ENCODE data around the gene CASD1.

Gene CASD1

DNA sequence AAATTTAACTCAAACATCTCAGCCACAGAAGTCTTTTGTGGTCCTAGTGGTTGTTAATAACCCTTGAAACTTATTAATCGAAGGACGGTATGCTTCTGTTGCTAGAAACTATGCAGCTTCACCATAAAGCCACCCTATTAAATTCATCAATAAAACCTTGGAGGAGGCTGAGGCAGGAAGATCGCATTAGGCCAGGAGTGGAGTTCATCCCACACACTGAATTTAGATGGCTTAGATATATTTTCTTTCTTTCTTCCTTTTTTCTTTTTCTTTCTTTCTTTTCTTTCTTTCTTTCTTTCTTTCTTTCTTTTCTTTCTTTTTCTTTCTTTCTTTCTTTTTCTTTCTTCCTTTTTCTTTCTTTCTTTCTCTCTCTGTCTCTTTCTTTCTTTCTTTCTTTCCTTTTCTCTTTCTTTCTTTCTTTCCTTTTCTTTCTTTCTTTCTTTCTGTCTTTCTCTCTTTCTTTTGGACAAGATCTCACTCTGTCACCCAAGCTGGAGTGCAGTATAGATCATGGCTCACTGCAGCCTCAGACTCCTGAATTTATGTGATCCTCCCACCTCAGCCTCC, 30.9 kb upstream of the CASD1 start:
- TF ChIP-seq, protein P1, sequence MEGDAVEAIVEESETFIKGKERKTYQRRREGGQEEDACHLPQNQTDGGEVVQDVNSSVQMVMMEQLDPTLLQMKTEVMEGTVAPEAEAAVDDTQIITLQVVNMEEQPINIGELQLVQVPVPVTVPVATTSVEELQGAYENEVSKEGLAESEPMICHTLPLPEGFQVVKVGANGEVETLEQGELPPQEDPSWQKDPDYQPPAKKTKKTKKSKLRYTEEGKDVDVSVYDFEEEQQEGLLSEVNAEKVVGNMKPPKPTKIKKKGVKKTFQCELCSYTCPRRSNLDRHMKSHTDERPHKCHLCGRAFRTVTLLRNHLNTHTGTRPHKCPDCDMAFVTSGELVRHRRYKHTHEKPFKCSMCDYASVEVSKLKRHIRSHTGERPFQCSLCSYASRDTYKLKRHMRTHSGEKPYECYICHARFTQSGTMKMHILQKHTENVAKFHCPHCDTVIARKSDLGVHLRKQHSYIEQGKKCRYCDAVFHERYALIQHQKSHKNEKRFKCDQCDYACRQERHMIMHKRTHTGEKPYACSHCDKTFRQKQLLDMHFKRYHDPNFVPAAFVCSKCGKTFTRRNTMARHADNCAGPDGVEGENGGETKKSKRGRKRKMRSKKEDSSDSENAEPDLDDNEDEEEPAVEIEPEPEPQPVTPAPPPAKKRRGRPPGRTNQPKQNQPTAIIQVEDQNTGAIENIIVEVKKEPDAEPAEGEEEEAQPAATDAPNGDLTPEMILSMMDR (IDR thresholded peaks at IDR 0.05; ENCODE audit: insufficient read depth, low read depth, low read length, missing control alignments): no peak
- no peak overlapping the region for H3K4me3 ChIP-seq (ENCODE audit: low read depth, low read length)
- no peak for DNase-seq (ENCODE audit: low read depth)

DNA sequence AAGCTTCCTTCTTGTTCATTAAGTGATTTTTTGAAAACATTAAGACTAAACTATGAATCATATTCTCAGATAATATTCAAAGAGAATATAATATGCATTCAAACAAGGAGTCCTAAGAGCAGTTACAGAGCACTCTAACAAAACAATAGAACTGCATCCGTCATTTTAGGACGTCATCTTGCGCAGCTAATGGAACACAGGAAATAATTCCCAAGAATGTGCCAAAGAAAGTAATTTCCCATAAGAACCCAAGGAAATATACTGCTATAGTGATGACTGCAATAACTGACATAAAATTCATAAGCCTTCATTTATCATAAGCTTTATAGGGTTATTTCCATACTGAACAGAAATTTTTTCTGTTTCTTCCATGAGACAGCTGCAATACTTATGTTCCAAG, 28.3 kb upstream of the CASD1 start:
- TF ChIP-seq, protein P1 (IDR thresholded peaks at IDR 0.05; ENCODE audit: insufficient read depth, low read depth, low read length, missing control alignments): no peak
- DNase-seq (ENCODE audit: low read depth): no peak
- no peak overlapping the region for H3K4me3 ChIP-seq (ENCODE audit: low read depth, low read length)

DNA sequence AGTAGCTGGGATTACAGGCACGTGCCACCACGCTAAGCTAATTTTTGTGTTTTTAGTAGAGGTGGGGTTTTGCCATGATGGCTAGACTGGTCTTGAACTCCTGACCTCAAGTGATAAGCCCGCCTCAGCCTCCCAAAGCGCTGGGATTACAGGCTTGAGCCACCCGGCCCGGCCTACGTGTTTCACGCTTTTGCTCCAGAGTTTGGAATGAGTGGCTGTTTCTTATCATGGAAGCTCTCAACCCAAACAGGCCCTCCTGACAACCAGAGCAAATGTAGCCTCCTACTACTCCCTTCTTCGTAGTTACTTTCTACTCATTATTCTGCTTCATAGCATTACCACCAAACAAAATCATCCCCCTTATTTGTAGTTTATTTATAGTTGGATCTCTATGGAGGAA, 26.8 kb upstream of the CASD1 start:
- no peak overlapping the region for H3K4me3 ChIP-seq (ENCODE audit: low read depth, low read length)

DNA sequence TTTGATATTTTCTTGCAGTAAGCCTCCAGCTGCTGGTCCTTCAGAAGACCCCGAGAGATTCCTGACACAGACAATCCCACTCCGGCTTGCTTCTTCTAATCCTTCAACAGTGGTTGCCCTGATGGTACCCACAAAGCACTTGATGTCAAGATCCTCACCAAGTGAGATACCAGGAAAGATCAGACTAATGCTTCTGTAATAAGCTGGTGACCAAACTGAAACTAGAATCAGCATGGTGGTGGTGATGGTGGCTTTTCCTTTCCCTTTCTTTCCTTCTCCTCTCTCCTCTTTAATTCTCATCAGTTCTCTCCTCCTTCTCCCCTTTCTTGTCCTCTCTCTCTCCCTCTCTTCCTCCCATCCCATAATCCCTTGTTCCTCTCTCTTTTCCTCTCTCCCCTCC, 25.8 kb upstream of the CASD1 start:
- TF ChIP-seq, protein P1 (IDR thresholded peaks at IDR 0.05; ENCODE audit: insufficient read depth, low read depth, low read length, missing control alignments): no peak
- DNase-seq (ENCODE audit: low read depth): no peak
- no peak overlapping the region for H3K4me3 ChIP-seq (ENCODE audit: low read depth, low read length)

More for the DNA sequence above, 26.8 kb upstream of the CASD1 start:
- TF ChIP-seq, protein P1 (IDR thresholded peaks at IDR 0.05; ENCODE audit: insufficient read depth, low read depth, low read length, missing control alignments): no peak
- no peak for DNase-seq (ENCODE audit: low read depth)

DNA sequence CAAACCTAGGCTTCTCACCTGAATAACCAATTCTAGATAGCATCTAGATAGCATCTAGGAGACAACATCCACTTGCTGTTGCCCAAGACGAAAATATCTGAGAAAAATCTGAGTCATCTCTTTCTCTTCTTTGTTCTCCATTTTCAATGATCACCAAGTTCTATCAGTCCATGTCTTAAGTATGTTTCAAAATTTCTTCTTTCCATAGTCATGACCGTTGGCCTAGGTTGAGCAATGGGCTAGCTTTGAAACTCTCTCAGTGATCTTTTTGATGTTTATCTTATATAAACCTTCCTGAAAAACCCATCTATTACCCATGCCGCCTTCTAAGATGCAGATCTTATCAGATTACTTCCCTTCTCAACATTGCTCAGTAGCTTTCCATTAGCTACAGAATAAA, 23.4 kb upstream of the CASD1 start:
- H3K4me3 ChIP-seq (ENCODE audit: low read depth, low read length): no peak overlapping the region
- TF ChIP-seq, protein P1 (IDR thresholded peaks at IDR 0.05; ENCODE audit: insufficient read depth, low read depth, low read length, missing control alignments): no peak
- no peak for DNase-seq (ENCODE audit: low read depth)

DNA sequence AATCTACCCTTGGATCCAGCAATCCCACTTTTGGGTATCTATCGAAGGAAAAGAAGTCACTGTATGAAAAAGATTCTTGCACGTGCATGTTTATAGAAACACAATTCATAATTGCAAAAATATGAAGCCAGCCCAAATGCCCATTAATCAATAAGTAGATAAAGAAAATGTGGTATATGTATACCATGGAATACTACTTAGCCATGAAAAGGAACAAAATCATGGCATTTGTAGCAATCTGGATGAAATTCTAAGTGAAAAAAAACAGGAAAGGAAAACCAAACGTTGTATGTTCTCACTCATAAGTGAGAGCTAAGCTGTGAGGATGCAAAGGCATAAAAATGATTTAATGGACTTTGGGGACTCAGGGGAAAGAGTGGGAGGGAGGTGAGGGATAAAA, 18.2 kb upstream of the CASD1 start:
- no peak for DNase-seq (ENCODE audit: low read depth)
- no peak overlapping the region for H3K4me3 ChIP-seq (ENCODE audit: low read depth, low read length)
- TF ChIP-seq, protein P1 (IDR thresholded peaks at IDR 0.05; ENCODE audit: insufficient read depth, low read depth, low read length, missing control alignments): no peak

DNA sequence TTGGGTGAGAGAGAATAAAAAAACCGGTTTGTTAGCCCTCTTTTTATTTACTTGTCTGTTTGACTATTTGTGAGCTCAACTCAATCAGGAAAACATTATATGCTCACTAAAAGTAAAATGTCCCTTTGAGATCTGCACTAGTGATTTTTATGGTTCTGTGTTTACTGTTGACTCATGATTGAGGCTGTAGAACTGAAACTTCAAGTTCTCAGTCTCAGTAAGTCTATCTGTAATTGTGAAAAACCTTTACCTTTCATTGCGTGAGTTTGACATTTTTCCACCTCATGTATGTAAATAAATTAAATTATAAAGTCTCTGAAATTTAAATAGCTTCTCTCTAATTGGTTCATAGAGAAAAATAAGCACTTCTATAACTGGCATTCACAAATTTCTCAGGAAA, 17.0 kb upstream of the CASD1 start:
- peak; percentile 72 for DNase-seq (ENCODE audit: low read depth)
- TF ChIP-seq, protein P1 (IDR thresholded peaks at IDR 0.05; ENCODE audit: insufficient read depth, low read depth, low read length, missing control alignments): no peak
- H3K4me3 ChIP-seq (ENCODE audit: low read depth, low read length): no peak overlapping the region

Measured in GM12865 (cell line).